ENCODE results near the gene MYRIP. TPM values are rescaled to one million over a fixed set of nuclear protein-coding genes. Genes with fewer than 3 reads are reported as not detected.

The MYRIP gene
- total RNA-seq, 6 donors from 2014 or later: 0.55 to 4.3 (median 2.1) TPM; not detected in 1

DNA sequence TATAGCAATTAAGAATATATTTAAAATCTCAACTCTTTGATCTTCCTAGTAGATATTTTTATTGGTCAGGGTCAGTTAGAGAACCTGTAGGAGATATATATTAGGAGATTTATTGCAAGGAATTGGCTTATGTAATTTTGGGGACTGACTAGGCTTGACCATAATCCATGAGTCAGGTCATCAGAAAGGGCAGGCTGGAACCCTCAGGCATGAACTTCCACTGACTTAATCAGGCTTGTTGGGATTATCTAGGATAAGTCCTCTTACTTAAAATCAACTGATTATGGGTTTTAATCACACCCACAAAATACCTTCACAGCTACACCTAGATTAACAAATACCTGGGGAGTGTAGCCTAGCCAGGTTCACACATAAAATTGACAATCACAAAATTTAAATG is 156.1 kb downstream of the MYRIP start:
- Histone ChIP-seq H3K36me3 (no peaks in the 10 kb centered on the region), H3K4me3 (no peak overlapping the region), H3K9me3 (no peaks in the 10 kb centered on the region), H3K27me3 (no peaks in the 10 kb centered on the region), H3K27ac (no peak overlapping the region), H3K4me1 (peaks cover 0 to 4% (median 1%) of the 10 kb centered on the region in 4 donors)
- TF ChIP-seq EP300 (IDR thresholded peaks at IDR 0.05) (no peak), POLR2AphosphoS5 (IDR thresholded peaks at IDR 0.05) (no peak), POLR2A (IDR thresholded peaks at IDR 0.05) (no peak)
- TF ChIP-seq, protein P1, sequence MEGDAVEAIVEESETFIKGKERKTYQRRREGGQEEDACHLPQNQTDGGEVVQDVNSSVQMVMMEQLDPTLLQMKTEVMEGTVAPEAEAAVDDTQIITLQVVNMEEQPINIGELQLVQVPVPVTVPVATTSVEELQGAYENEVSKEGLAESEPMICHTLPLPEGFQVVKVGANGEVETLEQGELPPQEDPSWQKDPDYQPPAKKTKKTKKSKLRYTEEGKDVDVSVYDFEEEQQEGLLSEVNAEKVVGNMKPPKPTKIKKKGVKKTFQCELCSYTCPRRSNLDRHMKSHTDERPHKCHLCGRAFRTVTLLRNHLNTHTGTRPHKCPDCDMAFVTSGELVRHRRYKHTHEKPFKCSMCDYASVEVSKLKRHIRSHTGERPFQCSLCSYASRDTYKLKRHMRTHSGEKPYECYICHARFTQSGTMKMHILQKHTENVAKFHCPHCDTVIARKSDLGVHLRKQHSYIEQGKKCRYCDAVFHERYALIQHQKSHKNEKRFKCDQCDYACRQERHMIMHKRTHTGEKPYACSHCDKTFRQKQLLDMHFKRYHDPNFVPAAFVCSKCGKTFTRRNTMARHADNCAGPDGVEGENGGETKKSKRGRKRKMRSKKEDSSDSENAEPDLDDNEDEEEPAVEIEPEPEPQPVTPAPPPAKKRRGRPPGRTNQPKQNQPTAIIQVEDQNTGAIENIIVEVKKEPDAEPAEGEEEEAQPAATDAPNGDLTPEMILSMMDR (IDR thresholded peaks at IDR 0.05): no peak
- no peak for DNase-seq
- no peak for ATAC-seq (ENCODE audit: low FRiP score in 2 of 2)

DNA sequence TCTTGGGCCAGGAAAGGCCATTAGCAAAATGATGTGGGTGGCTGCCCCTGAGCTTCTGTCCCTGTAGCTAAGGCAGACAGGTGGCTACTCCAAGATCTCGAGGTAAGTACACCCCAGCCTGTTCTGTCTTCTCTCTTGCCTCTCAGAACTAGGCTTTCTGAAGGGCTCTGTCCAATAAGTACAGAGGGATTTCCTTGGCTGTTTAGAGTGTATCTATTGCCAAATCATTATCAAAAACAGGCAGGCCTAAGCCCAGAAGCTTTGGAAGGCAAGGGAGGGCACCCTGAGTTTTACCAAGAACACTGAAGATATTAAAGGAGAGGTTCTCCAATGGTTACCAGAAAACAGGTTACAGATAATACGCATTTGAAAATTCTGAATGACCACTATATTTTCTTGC is 156.6 kb downstream of the MYRIP start:
- no peaks in the 10 kb centered on the region for H3K9me3 ChIP-seq
- H3K27ac ChIP-seq: no peak overlapping the region
- WGBS, 2 donors: 77 to 81% methylated on average over 2 of the region's 2 CpGs
- H3K4me1 ChIP-seq: peaks cover 0 to 2% (median 0%) of the 10 kb centered on the region in 4 donors
- DNase-seq (no peak), ATAC-seq (ENCODE audit: low FRiP score in 2 of 2) (peak in 1 of 2 donors; percentile 26)
- H3K27me3 ChIP-seq: no peaks in the 10 kb centered on the region
- TF ChIP-seq, protein P1 (IDR thresholded peaks at IDR 0.05): no peak
- TF ChIP-seq POLR2AphosphoS5 (IDR thresholded peaks at IDR 0.05): no peak
- no peak for TF ChIP-seq EP300 (IDR thresholded peaks at IDR 0.05)
- no peak for TF ChIP-seq POLR2A (IDR thresholded peaks at IDR 0.05)
- no peaks in the 10 kb centered on the region for H3K36me3 ChIP-seq
- H3K4me3 ChIP-seq: no peak overlapping the region

DNA sequence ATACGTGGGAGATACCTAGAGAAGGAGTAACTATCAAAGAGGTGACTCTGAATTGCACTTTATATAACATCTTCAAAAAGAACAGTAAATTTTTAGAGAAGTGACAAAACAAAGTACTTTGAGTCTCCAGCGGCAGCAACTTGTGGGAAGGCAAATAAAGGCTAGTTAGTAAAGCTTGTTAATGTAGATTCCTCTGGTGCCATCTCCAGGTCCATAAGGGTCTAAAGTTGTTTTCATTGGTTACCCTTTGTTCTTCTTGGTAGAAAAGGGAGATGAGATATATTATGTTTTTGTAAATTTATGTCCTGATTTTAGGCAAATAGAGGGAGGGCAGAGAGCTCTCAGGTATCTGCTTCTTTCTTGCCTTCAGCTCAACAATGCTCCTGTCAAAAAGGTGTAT is 161.6 kb downstream of the MYRIP start:
- DNase-seq: no peak
- 75 to 77% methylated on average over 2 of the region's 2 CpGs for WGBS, 2 donors
- ATAC-seq (ENCODE audit: low FRiP score in 2 of 2): no peak
- TF ChIP-seq EP300 (IDR thresholded peaks at IDR 0.05) (no peak), POLR2A (IDR thresholded peaks at IDR 0.05) (no peak), POLR2AphosphoS5 (IDR thresholded peaks at IDR 0.05) (no peak)
- TF ChIP-seq, protein P1 (IDR thresholded peaks at IDR 0.05): no peak
- Histone ChIP-seq H3K27me3 (no peaks in the 10 kb centered on the region), H3K27ac (no peak overlapping the region), H3K36me3 (no peaks in the 10 kb centered on the region), H3K4me3 (no peak overlapping the region), H3K9me3 (no peaks in the 10 kb centered on the region), H3K4me1 (no peaks in the 10 kb centered on the region)

DNA sequence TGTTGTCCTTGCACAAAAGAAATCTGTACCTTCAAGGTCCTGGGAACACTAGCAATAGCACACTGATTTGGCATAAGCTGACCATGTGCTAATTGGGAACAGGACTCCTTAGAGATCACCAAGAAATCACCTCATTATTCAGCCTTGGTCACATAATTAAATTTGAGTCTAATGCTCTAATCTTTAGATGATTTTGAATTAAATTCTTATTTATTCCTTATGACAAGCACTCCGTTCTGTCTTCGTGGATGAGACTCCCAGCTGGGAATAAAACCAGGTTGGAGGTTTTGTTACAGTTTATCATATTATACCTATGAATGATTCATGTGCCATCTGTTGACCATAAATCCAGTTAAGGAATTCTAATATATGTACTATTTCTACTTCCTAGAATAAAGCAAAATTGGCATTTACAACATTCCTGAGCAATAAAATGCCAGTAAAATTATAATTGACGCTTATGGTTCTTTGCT is 162.2 kb downstream of the MYRIP start:
- Histone ChIP-seq H3K36me3 (no peaks in the 10 kb centered on the region), H3K4me3 (no peak overlapping the region), H3K9me3 (no peaks in the 10 kb centered on the region), H3K27ac (no peak overlapping the region), H3K4me1 (no peaks in the 10 kb centered on the region), H3K27me3 (no peaks in the 10 kb centered on the region)
- 94 to 98% methylated on average over 3 of the region's 3 CpGs for WGBS, 2 donors
- TF ChIP-seq POLR2AphosphoS5 (IDR thresholded peaks at IDR 0.05) (no peak), POLR2A (IDR thresholded peaks at IDR 0.05) (no peak)
- TF ChIP-seq, protein P1 (IDR thresholded peaks at IDR 0.05): no peak
- DNase-seq (no peak), ATAC-seq (ENCODE audit: low FRiP score in 2 of 2) (no peak)

DNA sequence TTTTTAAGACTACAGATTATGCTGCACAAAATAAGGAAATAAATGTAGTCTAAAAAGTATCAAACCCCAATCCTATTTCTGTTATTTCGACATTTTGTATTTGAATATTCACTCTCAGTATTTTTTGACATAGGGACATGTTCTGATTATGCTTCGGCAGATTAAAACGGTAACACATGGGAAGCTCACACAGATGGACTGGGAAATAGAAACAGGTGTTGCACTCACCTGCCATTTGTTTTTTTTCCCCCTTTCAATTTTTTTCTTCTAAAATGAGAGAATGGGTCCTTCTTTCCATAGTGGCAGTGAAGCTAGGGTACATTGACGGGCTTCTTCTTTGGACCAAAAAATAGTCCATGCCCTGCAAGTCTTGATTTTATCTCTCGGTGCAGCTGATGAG is 163.1 kb downstream of the MYRIP start:
- DNase-seq (no peak), ATAC-seq (ENCODE audit: low FRiP score in 2 of 2) (no peak)
- 87 to 91% methylated on average over 5 of the region's 5 CpGs for WGBS, 2 donors
- Histone ChIP-seq H3K4me3 (no peak overlapping the region), H3K9me3 (no peaks in the 10 kb centered on the region), H3K27ac (no peak overlapping the region), H3K4me1 (no peaks in the 10 kb centered on the region), H3K27me3 (no peaks in the 10 kb centered on the region), H3K36me3 (no peaks in the 10 kb centered on the region)
- TF ChIP-seq, protein P1 (IDR thresholded peaks at IDR 0.05): no peak
- TF ChIP-seq POLR2A (IDR thresholded peaks at IDR 0.05): no peak
- TF ChIP-seq EP300 (IDR thresholded peaks at IDR 0.05): no peak
- TF ChIP-seq POLR2AphosphoS5 (IDR thresholded peaks at IDR 0.05): no peak
